ENCODE measurements around the gene RMRP. TPM values are rescaled to one million over a fixed set of nuclear protein-coding genes. Genes with fewer than 3 reads are reported as not detected.

The RMRP gene
- total RNA-seq, 1 donor from 2014 or later, result 32,732 TPM

- no peak for DNase-seq (ENCODE audit: low read depth, low spot score)
Observed at GRCh38 chr9:35611230-35611797, 46.5 kb downstream of the RMRP start.

GRCh38 chr9:35609820-35610163 is 48.0 kb downstream of the RMRP start:
- no peak for DNase-seq (ENCODE audit: low read depth, low spot score)

GRCh38 chr9:35609001-35609819 is 48.6 kb downstream of the RMRP start:
- DNase-seq (ENCODE audit: low read depth, low spot score), result no peak

GRCh38 chr9:35608221-35608620 is 49.6 kb downstream of the RMRP start:
- no peak for DNase-seq (ENCODE audit: low read depth, low spot score)

Other genes with a start within 250 kb of the RMRP start
- gene RUSC2, start 167.9 kb downstream of the RMRP start, total RNA-seq, result 16.7 and 21.3 TPM in 2 replicates
- 4.3 and 6.9 TPM in 2 replicates for gene TESK1, start 52.8 kb downstream of the RMRP start, total RNA-seq
- 0.07 TPM in 1 of 2 replicates, not detected in the other for gene CD72, start 39.6 kb downstream of the RMRP start, total RNA-seq
- gene SIT1, start 7.1 kb downstream of the RMRP start, total RNA-seq, result not detected in 2 replicates
- 10.6 and 11.7 TPM in 2 replicates for gene CCDC107, start 273 bp upstream of the RMRP start, total RNA-seq
- 0.86 and 2.0 TPM in 2 replicates for gene ARHGEF39, start 7.2 kb upstream of the RMRP start, total RNA-seq
- gene CA9, start 15.9 kb upstream of the RMRP start, total RNA-seq, result 0.40 TPM in 1 of 2 replicates, not detected in the other
- gene TPM2, start 31.9 kb upstream of the RMRP start, total RNA-seq, result 119 and 221 TPM in 2 replicates
- 314 and 379 TPM in 2 replicates for gene TLN1, start 74.2 kb upstream of the RMRP start, total RNA-seq
- gene CREB3, start 74.6 kb upstream of the RMRP start, total RNA-seq, result 45.2 and 58.0 TPM in 2 replicates
- gene GBA2, start 91.2 kb upstream of the RMRP start, total RNA-seq, result 64.7 and 64.9 TPM in 2 replicates
- 11.9 and 13.2 TPM in 2 replicates for gene RGP1, start 91.3 kb upstream of the RMRP start, total RNA-seq
- 8.5 and 23.2 TPM in 2 replicates for gene MSMP, start 96.3 kb upstream of the RMRP start, total RNA-seq
- 8.1 and 12.3 TPM in 2 replicates for gene NPR2, start 133.6 kb upstream of the RMRP start, total RNA-seq
- 0.20 and 0.25 TPM in 2 replicates for gene SPAG8, start 154.2 kb upstream of the RMRP start, total RNA-seq
- 23.9 and 24.1 TPM in 2 replicates for gene HINT2, start 157.0 kb upstream of the RMRP start, total RNA-seq
- gene FAM221B, start 170.7 kb upstream of the RMRP start, total RNA-seq, result not detected in 2 replicates
- gene TMEM8B, start 171.2 kb upstream of the RMRP start, total RNA-seq, result 0.35 and 0.59 TPM in 2 replicates
- gene OR13J1, start 212.4 kb upstream of the RMRP start, total RNA-seq, result not detected in 2 replicates
- 2.4 and 5.6 TPM in 2 replicates for gene HRCT1, start 248.2 kb upstream of the RMRP start, total RNA-seq

Measured in pulmonary artery endothelial cell (primary cell).